Endothelial cell of umbilical vein (primary cell): ENCODE measurements around the gene TIPARP. TPM values are rescaled to one million over a fixed set of nuclear protein-coding genes. Genes with fewer than 3 reads are reported as not detected.

Source experiments
- BruUV-seq: library from RNA; stranded (reverse); fragments of 400-500 nt; replicated peaks from 2 replicates; lab custom pipeline; 2021; lab: Mats Ljungman, UMichigan
- CTCF ChIA-PET: fragments of 300-600, 350-600 bp; sonication (Branson Sonifier 250); formaldehyde crosslinking; loops from one replicate; lab custom pipeline; 2021; ENCODE audit warnings: antibody characterized with exemption, inconsistent platforms; lab: Charles Lee
- POLR2A ChIA-PET: fragments of 300-600, 350-600 bp; sonication (Branson Sonifier 250); formaldehyde crosslinking; loops from one replicate; lab custom pipeline; 2021; ENCODE audit warnings: antibody characterized with exemption, inconsistent platforms; lab: Charles Lee
- DNase-seq: peaks from one replicate; pipeline ENCODE4 v3.0.0-alpha.2; 2011; ENCODE audit warnings: low read depth, low spot score
- FAIRE-seq: peaks from 2 replicates; lab custom pipeline; 2011; peaks lifted over from hg19 to GRCh38; lab: Jason Lieb, UNC
- H2AFZ ChIP-seq: 2 replicates; pipeline ENCODE4 v1.6.0; 2012; ENCODE audit warnings: low read depth, low read length, control low read depth, inconsistent platforms
- H3K27ac ChIP-seq: 2 replicates; pipeline ENCODE4 v1.5.1; 2011; ENCODE audit warnings: low read depth, mild to moderate bottlenecking, control low read depth, low read length, moderate library complexity; ENCODE audit not compliant: insufficient read depth
- H3K27me3 ChIP-seq, 2 experiments: 2 replicates each; pipeline versions ENCODE4 v1.6.0 to v1.6.1; 2011; ENCODE audit warnings: low read length in 2 of 2, mixed read lengths in 1 of 2; ENCODE audit not compliant: control insufficient read depth in 2 of 2, insufficient read depth in 2 of 2
- H3K36me3 ChIP-seq, 2 experiments: 2 replicates in 1 of 2; 3 replicates in 1 of 2; pipeline ENCODE4 v1.5.1; 2011; ENCODE audit warnings: low read length in 2 of 2, mild to moderate bottlenecking in 1 of 2, moderate library complexity in 1 of 2; ENCODE audit not compliant: control insufficient read depth in 2 of 2, insufficient read depth in 2 of 2; ENCODE audit errors: extremely low read depth in 1 of 2
- H3K4me1 ChIP-seq: 3 replicates; pipeline ENCODE4 v1.5.1; 2011; ENCODE audit warnings: mild to moderate bottlenecking, low read length; ENCODE audit not compliant: control insufficient read depth, insufficient read depth; ENCODE audit errors: extremely low read depth
- H3K4me2 ChIP-seq: 2 replicates; pipeline ENCODE4 v1.6.1; 2011; ENCODE audit warnings: low read length, control low read depth, mixed read lengths; ENCODE audit not compliant: insufficient read depth
- H3K4me3 ChIP-seq, 3 experiments: fragments of 200-600 bp in 1 of 3; sonication (generic), shearing (Covaris generic) in 1 of 3; replicated peaks in 1 of 3; 2 replicates each; pipeline ENCODE4 v1.5.1; 2011 to 2016; ENCODE audit warnings: control low read depth in 3 of 3, low read length in 3 of 3, mild to moderate bottlenecking in 2 of 3, inconsistent platforms in 1 of 3, low read depth in 1 of 3, moderate library complexity in 1 of 3; ENCODE audit not compliant: insufficient read depth in 1 of 3
- H3K79me2 ChIP-seq: 2 replicates; pipeline ENCODE4 v1.6.0; 2012; ENCODE audit warnings: low read length, inconsistent platforms; ENCODE audit not compliant: control insufficient read depth, insufficient read depth
- H3K9ac ChIP-seq: replicated peaks from 2 replicates; pipeline ENCODE3; 2011; ENCODE audit warnings: low read length, control low read depth; ENCODE audit not compliant: insufficient read depth; ENCODE audit errors: extremely low read depth
- H3K9me1 ChIP-seq: replicated peaks from 3 replicates; pipeline ENCODE4 v1.6.0; 2011; ENCODE audit warnings: mild to moderate bottlenecking, low read length; ENCODE audit not compliant: control insufficient read depth, insufficient read depth; ENCODE audit errors: extremely low read depth
- H3K9me3 ChIP-seq: replicated peaks from 2 replicates; pipeline ENCODE4 v1.5.1; 2012; ENCODE audit warnings: low read length, inconsistent platforms; ENCODE audit not compliant: control insufficient read depth, insufficient read depth
- H4K20me1 ChIP-seq: replicated peaks from 2 replicates; pipeline ENCODE3; 2011; ENCODE audit warnings: mild to moderate bottlenecking, low read length; ENCODE audit not compliant: control insufficient read depth, insufficient read depth; ENCODE audit errors: extremely low read depth
- EZH2 ChIP-seq: IDR thresholded peaks from 2 replicates; pipeline ENCODE4 v1.6.1; 2012; ENCODE audit warnings: borderline replicate concordance, low read depth, mild to moderate bottlenecking, moderate library complexity, low read length, inconsistent platforms; ENCODE audit not compliant: severe bottlenecking
- FOS ChIP-seq: IDR thresholded peaks from 2 replicates; pipeline ENCODE4 v1.6.1; 2011; ENCODE audit warnings: mild to moderate bottlenecking, low read length, moderate library complexity, borderline replicate concordance; ENCODE audit not compliant: insufficient read depth
- GATA2 ChIP-seq: IDR thresholded peaks from 2 replicates; pipeline ENCODE4 v1.7.0; 2011; ENCODE audit warnings: low read depth, mild to moderate bottlenecking, moderate library complexity, mixed read lengths, low read length; ENCODE audit not compliant: insufficient read length, insufficient read depth
- JUN ChIP-seq: IDR thresholded peaks from 2 replicates; pipeline ENCODE4 v1.6.1; 2011; ENCODE audit warnings: borderline replicate concordance, low read depth; ENCODE audit not compliant: insufficient read length, insufficient read depth
- MYC ChIP-seq: IDR thresholded peaks from one replicate; pipeline ENCODE4 v1.6.1; 2011; ENCODE audit warnings: mild to moderate bottlenecking, low read depth, low read length
- POLR2A ChIP-seq: IDR thresholded peaks from 2 replicates; pipeline ENCODE4 v1.6.1; 2012; ENCODE audit warnings: low read depth, mild to moderate bottlenecking, control low read depth, low read length
- POLR2AphosphoS5 ChIP-seq: IDR thresholded peaks from 2 replicates; pipeline ENCODE4 v1.6.1; 2012; ENCODE audit warnings: low read depth, mild to moderate bottlenecking, control low read depth, low read length, moderate library complexity; ENCODE audit not compliant: insufficient read depth
- dilution Hi-C: fragments of 300-500 bp; cut with MboI; formaldehyde crosslinking; loops from one replicate; pipeline ENCODE4 v1.15.0; 2019; ENCODE audit warnings: low sequenced_read_pairs; ENCODE audit not compliant: extremely low pct_ligation_motif_present
- intact Hi-C: fragments of 100-400 bp; cut with micrococcal nuclease; formaldehyde crosslinking; loops from one replicate; pipeline ENCODE4 v1.10.0; 2022
- polyA plus RNA-seq, 4 experiments: library from polyadenylated mRNA; depleted of rRNA in 3 of 4; stranded (reverse) in 3 of 4; unstranded in 1 of 4; fragments of >200 nt; gene quantifications; 2 replicates each; pipeline versions ENCODE4 v1.2.1 to v1.2.3, GENCODE V29; 2011 to 2012; ENCODE audit warnings: missing spikeins in 1 of 4
- total RNA-seq: library from RNA; stranded (reverse); gene quantifications from 2 replicates; pipeline ENCODE4 v1.2.3, GENCODE V29; 2021
- TF ChIP-seq, protein P1 (sequence below), 2 donors: IDR thresholded peaks; 1 replicate in 1 of 2; 2 replicates in 1 of 2; pipeline ENCODE4 v1.5.1; 2011; ENCODE audit warnings: low read length in 2 of 2, mild to moderate bottlenecking in 2 of 2, moderate library complexity in 2 of 2, control low read depth in 1 of 2, inconsistent platforms in 1 of 2, low read depth in 1 of 2; ENCODE audit not compliant: insufficient read depth in 1 of 2; ENCODE audit errors: extremely low read depth in 1 of 2
- TF ChIP-seq, protein P2 (sequence below): IDR thresholded peaks from 2 replicates; pipeline ENCODE4 v1.6.1; 2011; ENCODE audit not compliant: insufficient read depth, insufficient read length

The TIPARP gene
- total and polyA plus RNA-seq, 2 donors (not counting 3 experiments of a cell fraction or from before 2014, with no cell fraction given): 9.1 to 21.2 TPM

DNA sequence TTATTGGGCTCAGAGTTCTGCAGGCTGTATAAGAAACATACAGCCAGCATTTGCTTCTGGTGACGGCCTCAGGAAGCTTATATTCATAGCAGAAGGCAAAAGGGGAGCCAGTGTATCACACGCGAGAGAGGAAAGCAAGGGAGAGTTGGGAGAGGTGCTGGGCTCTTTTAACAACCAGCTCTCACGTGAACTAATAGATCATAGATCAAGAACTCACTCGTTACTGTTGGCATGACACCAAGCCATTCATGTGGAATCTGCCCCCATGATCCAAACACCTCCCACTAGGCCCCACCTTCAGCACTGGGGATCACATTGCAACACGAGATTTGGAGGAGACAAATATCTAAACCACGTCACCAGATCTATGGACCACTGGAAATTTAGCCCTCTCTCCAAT, 70.2 kb downstream of the TIPARP start:
- POLR2A ChIA-PET: no interaction called here

DNA sequence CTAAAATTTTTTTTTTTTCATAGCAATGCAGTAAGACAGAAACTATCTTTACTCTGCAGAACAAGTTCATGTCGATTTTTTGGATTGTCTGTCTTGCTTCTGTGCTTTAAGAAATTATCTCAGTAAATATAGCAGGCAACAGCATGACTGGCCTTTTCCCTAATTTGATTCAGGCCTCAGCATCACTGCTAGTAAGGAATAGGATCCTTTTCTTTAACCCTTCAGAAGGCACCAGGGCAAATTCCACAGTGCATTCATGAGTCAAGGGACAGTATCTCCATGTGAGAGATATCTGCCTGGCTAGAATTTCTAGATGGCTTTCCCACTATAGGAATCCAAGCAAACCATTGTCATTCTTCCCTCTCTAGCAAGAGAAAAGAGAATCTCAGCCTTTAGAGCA, 71.4 kb downstream of the TIPARP start:
- ChIA-PET POLR2A (no interaction called here), CTCF (no interaction called here)
- H3K27me3 ChIP-seq: no peaks in the 10 kb centered on the region
- H3K4me3 ChIP-seq: no peak overlapping the region
- TF ChIP-seq, protein P1, sequence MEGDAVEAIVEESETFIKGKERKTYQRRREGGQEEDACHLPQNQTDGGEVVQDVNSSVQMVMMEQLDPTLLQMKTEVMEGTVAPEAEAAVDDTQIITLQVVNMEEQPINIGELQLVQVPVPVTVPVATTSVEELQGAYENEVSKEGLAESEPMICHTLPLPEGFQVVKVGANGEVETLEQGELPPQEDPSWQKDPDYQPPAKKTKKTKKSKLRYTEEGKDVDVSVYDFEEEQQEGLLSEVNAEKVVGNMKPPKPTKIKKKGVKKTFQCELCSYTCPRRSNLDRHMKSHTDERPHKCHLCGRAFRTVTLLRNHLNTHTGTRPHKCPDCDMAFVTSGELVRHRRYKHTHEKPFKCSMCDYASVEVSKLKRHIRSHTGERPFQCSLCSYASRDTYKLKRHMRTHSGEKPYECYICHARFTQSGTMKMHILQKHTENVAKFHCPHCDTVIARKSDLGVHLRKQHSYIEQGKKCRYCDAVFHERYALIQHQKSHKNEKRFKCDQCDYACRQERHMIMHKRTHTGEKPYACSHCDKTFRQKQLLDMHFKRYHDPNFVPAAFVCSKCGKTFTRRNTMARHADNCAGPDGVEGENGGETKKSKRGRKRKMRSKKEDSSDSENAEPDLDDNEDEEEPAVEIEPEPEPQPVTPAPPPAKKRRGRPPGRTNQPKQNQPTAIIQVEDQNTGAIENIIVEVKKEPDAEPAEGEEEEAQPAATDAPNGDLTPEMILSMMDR (IDR thresholded peaks at IDR 0.05; ENCODE audit: extremely low read depth in 1 of 2, insufficient read depth in 1 of 2, low read depth in 1 of 2, low read length in 2 of 2): no peak
- TF ChIP-seq POLR2AphosphoS5: no peak
- no peak for TF ChIP-seq POLR2A
- TF ChIP-seq JUN: no peak
- TF ChIP-seq, protein P2, sequence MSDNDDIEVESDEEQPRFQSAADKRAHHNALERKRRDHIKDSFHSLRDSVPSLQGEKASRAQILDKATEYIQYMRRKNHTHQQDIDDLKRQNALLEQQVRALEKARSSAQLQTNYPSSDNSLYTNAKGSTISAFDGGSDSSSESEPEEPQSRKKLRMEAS: no peak
- no peak for TF ChIP-seq FOS
- TF ChIP-seq GATA2: no peak
- no peak for TF ChIP-seq EZH2
- no peak for TF ChIP-seq MYC
- no peak overlapping the region for H3K9ac ChIP-seq
- intact Hi-C loops (no loop called here), dilution Hi-C loops (no loop called here)
- H3K36me3 ChIP-seq: no peaks in the 10 kb centered on the region
- H3K4me1 ChIP-seq: no peaks in the 10 kb centered on the region
- H3K79me2 ChIP-seq: no peaks in the 10 kb centered on the region
- no peak overlapping the region for H3K27ac ChIP-seq
- no peaks in the 10 kb centered on the region for H3K9me3 ChIP-seq
- no peak overlapping the region for H3K4me2 ChIP-seq
- BruUV-seq: no TSS peak
- DNase-seq (no peak), FAIRE-seq (no peak)
- no peaks in the 10 kb centered on the region for H3K9me1 ChIP-seq
- no peaks in the 10 kb centered on the region for H4K20me1 ChIP-seq
- H2AFZ ChIP-seq: no peak overlapping the region

More for the DNA sequence above, 70.2 kb downstream of the TIPARP start:
- no peak overlapping the region for H3K9ac ChIP-seq
- FAIRE-seq: no peak
- H3K4me3 ChIP-seq: no peak overlapping the region
- H3K9me3 ChIP-seq: no peaks in the 10 kb centered on the region
- no TSS peak for BruUV-seq
- H3K27me3 ChIP-seq: no peaks in the 10 kb centered on the region
- H3K9me1 ChIP-seq: no peaks in the 10 kb centered on the region
- no peaks in the 10 kb centered on the region for H3K4me1 ChIP-seq
- CTCF ChIA-PET: interaction anchor here (1.1 kb wide), 1 partner anchor 21 kb away, joined by 3 read pairs; no protein-coding TSS in a partner anchor
- H3K27ac ChIP-seq: no peak overlapping the region
- H3K36me3 ChIP-seq: no peaks in the 10 kb centered on the region
- H3K79me2 ChIP-seq: no peaks in the 10 kb centered on the region
- dilution Hi-C loops (no loop called here), intact Hi-C loops (no loop called here)
- H3K4me2 ChIP-seq: no peak overlapping the region
- no peak overlapping the region for H2AFZ ChIP-seq
- TF ChIP-seq, protein P2: no peak
- TF ChIP-seq MYC (no peak), POLR2A (no peak)
- no peak for DNase-seq
- H4K20me1 ChIP-seq: no peaks in the 10 kb centered on the region
